Esophagus mucosa (tissue), 1 donor: ENCODE measurements around the gene AFF3. TPM values are rescaled to one million over a fixed set of nuclear protein-coding genes. Genes with fewer than 3 reads are reported as not detected.
"Not testable (repeated sequence)": the region's sequence is repeated elsewhere in the genome, so short reads cannot be mapped to it uniquely, and the experiment has no call there.

Experiments used
- ATAC-seq: fragments of 200-7000 bp; cut with Tn5 transposase; one replicate; pipeline ENCODE4 v1.9.1; 2020
- total RNA-seq: library from RNA; stranded (reverse); gene quantifications from one replicate; pipeline ENCODE4 v1.2.4, GENCODE V29; 2023
- donor health status: DM: yes; HTN: yes; CAD: no.

AFF3 gene, protein sequence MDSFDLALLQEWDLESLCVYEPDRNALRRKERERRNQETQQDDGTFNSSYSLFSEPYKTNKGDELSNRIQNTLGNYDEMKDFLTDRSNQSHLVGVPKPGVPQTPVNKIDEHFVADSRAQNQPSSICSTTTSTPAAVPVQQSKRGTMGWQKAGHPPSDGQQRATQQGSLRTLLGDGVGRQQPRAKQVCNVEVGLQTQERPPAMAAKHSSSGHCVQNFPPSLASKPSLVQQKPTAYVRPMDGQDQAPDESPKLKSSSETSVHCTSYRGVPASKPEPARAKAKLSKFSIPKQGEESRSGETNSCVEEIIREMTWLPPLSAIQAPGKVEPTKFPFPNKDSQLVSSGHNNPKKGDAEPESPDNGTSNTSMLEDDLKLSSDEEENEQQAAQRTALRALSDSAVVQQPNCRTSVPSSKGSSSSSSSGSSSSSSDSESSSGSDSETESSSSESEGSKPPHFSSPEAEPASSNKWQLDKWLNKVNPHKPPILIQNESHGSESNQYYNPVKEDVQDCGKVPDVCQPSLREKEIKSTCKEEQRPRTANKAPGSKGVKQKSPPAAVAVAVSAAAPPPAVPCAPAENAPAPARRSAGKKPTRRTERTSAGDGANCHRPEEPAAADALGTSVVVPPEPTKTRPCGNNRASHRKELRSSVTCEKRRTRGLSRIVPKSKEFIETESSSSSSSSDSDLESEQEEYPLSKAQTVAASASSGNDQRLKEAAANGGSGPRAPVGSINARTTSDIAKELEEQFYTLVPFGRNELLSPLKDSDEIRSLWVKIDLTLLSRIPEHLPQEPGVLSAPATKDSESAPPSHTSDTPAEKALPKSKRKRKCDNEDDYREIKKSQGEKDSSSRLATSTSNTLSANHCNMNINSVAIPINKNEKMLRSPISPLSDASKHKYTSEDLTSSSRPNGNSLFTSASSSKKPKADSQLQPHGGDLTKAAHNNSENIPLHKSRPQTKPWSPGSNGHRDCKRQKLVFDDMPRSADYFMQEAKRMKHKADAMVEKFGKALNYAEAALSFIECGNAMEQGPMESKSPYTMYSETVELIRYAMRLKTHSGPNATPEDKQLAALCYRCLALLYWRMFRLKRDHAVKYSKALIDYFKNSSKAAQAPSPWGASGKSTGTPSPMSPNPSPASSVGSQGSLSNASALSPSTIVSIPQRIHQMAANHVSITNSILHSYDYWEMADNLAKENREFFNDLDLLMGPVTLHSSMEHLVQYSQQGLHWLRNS (N-terminal part only)
- total RNA-seq = 0.96 TPM

DNA sequence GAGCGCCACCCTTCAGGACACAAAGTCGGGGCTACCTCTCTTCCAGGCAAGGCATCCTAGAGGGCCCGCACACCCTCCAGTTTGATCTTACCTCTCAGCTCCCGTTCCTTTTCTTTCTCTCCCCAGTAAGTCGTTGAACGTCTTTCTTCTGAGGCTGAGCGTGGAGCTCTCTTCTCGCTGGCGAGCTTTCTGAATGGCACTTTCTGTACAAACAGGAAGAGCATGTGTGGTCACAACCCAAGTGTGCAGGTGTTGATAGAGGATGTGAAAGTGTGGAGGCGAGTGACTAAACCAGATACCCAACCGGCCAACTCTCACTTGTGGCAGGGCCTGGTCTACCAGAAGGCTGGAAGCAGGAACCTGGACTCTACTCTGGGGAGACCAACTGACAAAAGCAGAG is at the start of gene AFF3:
AFF3 (minus strand) TSS at position 198 of the 400 bp plus-strand sequence. CDS start 38,136 bp downstream, outside the sequence.
- peak; percentile 65 for ATAC-seq

- ATAC-seq = no peak
Measured at GRCh38 chr2:100189387-100189786, 47.0 kb upstream of the AFF3 start.

- ATAC-seq = no peak
Measured at GRCh38 chr2:100188326-100188725, 45.9 kb upstream of the AFF3 start.

DNA sequence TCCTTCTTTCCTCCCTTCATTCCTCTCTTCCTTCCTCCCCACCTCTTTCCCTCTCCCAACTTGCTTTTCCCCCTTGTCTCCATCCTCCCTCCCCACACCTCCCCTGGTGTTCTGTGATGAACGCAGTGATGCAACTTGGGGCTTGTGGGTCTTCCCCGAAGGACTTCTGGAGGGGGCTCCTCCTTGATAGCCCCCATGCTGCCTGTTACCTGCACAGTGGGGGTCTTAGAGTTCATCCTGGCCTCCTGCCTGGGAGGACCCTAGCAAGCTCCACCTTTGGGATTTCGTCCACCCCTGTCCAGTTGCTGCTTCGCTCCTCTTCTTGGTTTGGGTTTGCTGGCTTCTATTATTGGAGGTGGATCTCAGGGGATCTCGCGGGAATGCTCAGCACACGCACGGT is 43.7 kb upstream of the AFF3 start:
- ATAC-seq = no peak

- ATAC-seq = no peak
Measured at GRCh38 chr2:100185516-100185915, 43.1 kb upstream of the AFF3 start.

- ATAC-seq = no peak
Measured at GRCh38 chr2:100185105-100185504, 42.7 kb upstream of the AFF3 start.

DNA sequence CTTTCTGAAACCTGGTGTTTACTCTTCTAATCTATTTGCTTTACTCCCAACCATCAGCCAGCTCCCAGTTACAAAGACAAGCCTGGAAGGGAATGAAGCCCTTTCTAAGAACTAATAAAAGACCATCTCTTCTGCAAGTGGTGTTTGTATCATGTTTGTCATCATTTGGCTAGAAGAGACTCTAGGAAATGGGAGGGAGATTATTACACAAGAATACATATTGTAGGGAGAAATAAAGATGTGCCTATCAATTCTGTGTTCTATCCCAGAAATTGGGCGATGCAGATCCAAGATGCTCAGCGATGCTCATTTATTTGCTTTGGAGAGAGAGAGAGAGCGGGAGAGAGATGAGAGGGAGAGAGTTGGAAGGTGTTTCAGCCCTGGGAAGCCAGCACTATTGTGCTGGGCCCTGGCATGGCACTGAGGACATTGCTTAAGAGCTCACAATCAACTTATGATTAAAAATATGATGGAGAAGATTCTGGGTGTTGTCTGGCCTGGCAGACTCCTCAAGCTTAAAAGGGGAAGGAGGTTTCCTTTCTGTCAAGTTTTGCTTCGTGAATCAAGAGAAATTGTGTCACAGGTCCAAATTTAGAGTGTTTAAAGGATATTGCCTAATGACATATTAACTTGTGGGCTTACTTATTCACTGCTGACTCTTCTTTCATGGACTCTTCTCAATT is 41.8 kb upstream of the AFF3 start:
- no peak for ATAC-seq

DNA sequence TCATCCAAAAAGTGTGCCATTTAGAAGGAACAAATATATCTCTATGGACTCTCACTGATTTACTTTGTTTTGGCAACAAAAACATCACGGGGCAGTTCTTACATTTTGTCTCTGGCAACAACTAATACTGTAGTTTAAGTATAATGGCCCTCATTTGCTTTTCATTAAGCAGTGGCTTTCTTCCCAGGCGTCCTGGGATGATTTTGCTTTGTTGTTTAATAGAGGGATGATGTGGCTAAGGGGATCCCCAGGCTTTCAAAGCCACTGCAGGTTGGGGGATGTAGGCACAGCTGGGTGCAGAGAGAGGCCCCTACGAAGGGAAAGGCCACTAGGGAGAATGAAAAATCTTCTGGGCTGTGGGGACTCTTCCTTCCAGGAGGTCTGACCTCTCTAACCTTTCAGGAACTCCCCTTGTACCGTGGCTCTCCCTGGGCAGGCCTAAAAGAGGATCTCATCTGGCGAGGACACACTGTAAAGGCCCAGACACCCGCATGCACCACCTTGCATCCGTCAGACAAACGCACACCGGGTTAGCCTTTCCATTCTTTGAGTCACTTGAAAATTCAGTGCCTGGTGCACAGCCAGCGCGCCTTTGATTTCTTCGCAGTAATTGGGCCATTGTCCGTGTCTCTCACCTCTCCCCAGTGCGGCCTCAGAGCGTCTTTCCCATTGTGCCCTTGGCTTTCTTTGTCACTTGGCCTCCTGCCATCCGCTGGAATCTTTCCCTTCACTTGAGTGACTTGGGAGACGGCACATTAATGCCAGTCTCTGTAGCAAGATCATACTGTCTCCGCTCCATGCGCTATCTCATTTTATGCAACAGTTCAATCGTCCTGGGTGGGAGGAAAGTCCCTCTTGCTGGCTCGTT is 40.3 kb upstream of the AFF3 start:
- ATAC-seq = no peak

- no peak for ATAC-seq
Measured at GRCh38 chr2:100180503-100180902, 38.1 kb upstream of the AFF3 start.

DNA sequence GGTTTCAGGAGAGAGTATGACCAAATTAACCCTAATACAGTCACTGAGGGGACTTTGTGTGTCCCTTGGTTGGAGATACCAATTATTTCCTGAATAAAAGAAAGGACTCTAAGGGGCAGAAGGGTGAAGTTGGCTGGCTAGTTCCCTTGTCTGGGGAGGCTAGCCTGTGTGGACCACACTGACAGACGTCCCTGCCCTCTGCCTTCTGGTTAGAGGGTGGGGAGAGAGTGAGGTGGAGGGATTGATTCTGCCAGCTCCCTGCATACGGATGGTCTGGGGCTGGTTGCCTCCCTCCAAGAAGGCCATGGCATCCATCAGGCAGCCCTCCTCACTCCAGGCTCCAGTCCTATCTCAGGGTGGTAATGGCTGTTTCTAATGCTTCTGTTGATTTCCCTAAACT is 37.4 kb upstream of the AFF3 start:
- ATAC-seq = no peak

- no peak for ATAC-seq
Measured at GRCh38 chr2:100178864-100179263, 36.5 kb upstream of the AFF3 start.

DNA sequence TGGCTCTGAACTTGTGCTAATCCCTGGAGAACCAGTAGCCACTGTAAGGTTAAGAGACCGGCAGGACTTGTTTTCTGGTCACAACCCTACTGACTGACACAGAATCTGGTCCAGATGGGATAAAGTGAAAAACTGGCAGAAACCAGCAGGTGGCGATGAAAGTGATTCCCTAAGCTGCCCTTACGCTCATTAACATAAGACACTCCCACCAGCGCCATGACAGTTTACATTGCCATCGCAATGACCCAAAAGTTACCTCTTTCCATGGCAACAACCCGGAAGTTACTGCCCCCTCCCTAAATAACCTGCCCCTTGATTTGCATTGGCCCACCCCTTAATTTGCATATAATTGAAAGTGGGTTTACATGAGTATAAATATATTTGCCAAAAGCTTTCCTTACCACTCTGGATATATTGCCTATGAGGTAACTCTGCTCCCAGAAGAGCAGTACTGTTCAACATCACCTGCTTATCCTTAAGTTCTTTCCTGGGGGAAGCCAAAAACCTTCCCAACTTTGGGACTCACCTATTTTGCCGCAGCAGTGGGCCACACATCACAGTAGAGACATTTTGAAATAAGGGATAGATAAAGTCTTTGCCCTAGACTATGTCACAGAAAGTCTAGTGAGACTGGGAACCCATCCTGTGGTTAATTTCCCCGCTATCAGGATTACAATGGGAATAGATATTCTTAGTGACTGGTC is 35.8 kb upstream of the AFF3 start:
- ATAC-seq = peak; percentile 70

DNA sequence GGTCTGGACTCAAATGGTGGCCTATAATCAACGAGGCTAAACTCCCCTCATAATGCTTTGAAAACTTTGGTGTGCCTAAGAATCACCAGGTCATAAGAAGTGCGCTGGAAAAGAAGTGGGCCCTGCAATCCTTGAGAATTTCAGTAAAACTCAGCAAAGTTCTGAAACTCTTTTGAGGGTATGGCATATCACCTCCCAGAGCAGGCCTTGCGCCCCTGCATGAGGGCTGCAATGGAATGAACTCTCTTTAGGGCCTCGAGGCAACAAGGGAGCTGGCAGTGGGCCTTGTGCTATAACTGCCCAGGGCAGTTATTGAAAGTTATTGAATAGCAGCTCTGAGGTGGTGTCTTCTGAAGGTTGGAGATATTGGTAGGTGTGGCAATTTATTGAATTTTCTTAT is 34.5 kb upstream of the AFF3 start:
- ATAC-seq = no peak

DNA sequence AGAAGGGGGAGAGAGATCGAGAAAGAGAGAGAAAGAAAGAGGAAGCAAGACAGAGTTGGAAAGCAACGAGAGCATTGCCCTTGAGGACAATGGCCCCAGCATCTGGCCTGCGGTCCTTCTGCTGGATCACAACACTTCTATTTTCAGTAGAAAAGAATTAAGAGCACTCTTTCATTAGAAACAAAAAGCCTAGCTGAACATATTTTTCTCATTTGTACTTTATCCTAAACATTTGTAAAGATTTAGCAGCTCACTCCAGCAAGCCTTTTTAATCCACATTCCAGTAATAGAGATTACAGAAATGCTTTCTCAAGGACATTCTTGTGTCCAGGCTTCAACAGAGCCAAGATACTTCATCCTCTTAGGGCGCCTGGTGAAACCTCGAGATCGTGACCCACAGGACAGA is 31.6 kb upstream of the AFF3 start:
- ATAC-seq = no peak

DNA sequence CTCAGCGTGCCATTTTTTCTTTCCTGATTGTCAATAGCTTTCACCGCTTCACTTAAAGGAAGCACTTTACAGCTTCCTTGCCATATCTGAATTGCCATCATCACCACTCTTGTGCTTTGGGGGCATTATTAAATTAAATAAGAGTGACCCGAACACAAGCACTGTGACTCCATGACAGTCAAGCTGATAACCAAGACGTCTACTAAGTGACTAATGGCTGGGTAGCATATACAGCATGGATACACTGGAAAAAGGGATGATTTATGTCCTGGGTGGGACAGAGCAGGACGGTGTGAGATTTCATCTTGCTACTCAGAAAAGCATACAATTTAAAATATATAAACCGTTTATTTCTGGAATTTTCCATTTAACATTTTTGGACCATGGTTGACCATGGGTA is 24.3 kb upstream of the AFF3 start:
- ATAC-seq = no peak

DNA sequence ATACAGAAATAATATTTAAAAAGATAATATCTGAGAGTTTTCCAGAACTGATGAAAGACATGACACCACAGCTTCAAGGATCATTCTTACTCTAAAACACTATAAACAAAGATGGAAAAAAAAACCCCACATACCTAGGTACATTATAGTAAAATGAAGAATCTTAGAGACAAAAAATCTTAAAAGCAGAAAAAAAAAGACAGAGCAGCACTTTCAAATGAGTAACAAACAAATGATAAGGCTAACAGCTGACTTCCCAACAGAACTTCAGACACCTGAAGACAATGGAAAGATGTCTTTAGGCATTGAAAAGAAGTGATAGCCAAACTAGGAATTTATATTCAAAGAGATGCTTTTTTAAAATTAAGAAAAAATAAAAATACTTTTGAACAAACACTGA is 21.2 kb upstream of the AFF3 start:
- ATAC-seq = no peak

DNA sequence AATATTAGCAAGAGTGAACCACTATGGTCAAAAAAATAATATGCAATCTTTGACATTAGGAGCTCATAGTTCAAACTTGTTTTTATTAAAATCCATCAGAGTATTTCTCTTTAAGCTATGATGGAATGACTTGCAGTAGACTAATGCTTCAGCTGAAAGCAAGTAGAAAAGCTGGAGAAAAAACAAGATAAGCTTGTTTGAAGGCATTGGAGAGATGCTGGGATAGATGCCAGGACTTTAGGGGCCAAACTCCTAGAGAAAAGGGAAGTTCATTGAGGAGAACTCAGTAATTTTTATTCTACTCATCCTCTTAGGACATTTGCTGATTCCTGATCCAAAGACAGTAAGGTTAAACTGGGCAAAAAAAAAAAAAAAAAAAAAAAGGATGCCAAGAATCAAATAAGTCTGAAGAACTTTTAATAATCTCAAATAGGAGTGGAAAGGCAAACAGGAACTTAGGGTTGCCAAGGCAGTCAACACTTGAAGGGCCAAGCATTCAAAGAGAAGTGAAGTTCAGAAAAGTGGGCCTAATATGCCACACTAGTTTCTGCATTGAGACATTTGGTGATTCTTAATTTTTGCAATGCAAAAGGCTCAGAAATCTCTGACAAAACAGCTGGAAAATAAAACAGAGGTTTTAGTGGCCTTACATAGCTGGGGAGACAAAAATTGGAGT is 19.7 kb upstream of the AFF3 start:
- no peak for ATAC-seq

DNA sequence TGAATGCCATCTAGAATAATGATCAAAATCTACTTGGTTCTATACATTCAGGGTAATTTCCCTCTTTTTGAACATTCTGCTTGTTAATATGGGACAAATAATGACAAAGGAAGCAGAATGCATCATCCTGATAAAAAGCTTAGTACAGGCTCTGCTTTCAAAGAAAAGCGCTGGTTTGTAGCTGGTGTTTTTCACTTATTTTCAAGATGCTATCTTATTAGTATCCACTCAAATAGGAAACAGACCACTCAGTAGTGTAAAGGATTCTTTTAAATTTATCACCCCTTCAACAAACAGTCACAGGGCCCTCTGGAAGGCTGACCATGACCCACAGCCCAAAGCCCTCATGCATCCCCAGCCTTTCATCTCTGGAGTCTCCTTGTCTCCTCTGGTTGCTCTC is 18.0 kb upstream of the AFF3 start:
- no peak for ATAC-seq

DNA sequence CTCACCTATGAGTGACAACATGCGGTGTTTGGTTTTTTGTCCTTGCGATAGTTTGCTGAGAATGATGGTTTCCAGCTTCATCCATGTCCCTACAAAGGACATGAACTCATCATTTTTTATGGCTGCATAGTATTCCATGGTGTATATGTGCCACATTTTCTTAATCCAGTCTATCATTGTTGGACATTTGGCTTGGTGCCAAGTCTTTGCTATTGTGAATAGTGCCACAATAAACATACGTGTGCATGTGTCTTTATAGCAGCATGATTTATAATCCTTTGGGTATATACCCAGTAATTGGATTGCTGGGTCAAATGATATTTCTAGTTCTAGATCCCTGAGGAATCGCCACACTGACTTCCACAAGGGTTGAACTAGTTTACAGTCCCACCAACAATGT is 9.4 kb upstream of the AFF3 start:
- ATAC-seq = not testable (repeated sequence)

DNA sequence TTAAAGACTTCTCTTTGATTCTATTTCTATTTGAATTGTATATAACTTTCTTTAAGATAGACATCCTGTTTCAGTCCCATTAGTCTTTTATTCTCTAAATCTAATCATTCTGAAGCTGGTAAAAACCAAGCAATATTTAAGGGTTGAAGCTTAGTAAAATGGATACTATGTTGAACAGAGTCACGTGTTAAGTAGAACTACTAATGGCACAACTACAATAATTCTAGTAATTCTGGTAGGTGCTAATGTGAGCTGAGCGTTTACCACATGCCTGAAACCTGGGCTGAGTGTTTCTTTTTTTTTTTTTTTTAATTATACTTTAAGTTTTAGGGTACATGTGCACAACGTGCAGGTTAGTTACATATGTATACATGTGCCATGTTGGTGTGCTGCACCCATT is 8.9 kb upstream of the AFF3 start:
- no peak for ATAC-seq
